H1 (cell line): ENCODE results near the gene CCT3. TPM values are rescaled to one million over a fixed set of nuclear protein-coding genes. Genes with fewer than 3 reads are reported as not detected.

ENCODE experiments used
- CTCF ChIA-PET: fragments of 300-600 bp; sonication (Branson Sonifier 250); formaldehyde crosslinking; loops from one replicate; lab custom pipeline; 2021; ENCODE audit not compliant: partially characterized antibody; lab: Charles Lee
- POLR2A ChIA-PET: fragments of 300-600 bp; sonication (Branson Sonifier 250); formaldehyde crosslinking; loops from one replicate; lab custom pipeline; 2021; ENCODE audit warnings: inconsistent platforms; ENCODE audit not compliant: partially characterized antibody; lab: Charles Lee
- DNase-seq, 2 experiments: peaks; one replicate each; pipeline versions ENCODE4 v3.0.0 to v3.0.0-alpha.2; 2010 to 2022; ENCODE audit warnings: low spot score in 2 of 2, low read depth in 1 of 2, mixed read lengths in 1 of 2
- FAIRE-seq: peaks from 2 replicates; lab custom pipeline; 2011; peaks lifted over from hg19 to GRCh38; lab: Jason Lieb, UNC
- H2AFZ ChIP-seq: 2 replicates; pipeline ENCODE4 v1.8.1; 2012; ENCODE audit warnings: low read length, inconsistent platforms
- H2AK5ac ChIP-seq: 2 replicates; pipeline ENCODE4 v1.6.1; 2013; ENCODE audit warnings: low read depth, low read length
- H2BK120ac ChIP-seq: replicated peaks from 2 replicates; pipeline ENCODE3; 2013; ENCODE audit warnings: low read depth, low read length, inconsistent platforms
- H2BK12ac ChIP-seq: 2 replicates; pipeline ENCODE4 v1.6.1; 2013; ENCODE audit warnings: low read depth, low read length
- H2BK15ac ChIP-seq: 2 replicates; pipeline ENCODE4 v1.6.1; 2013; ENCODE audit warnings: low read length
- H2BK20ac ChIP-seq: 2 replicates; pipeline ENCODE4 v1.6.1; 2013; ENCODE audit warnings: low read length
- H2BK5ac ChIP-seq: 2 replicates; pipeline ENCODE4 v1.6.1; 2013; ENCODE audit warnings: low read depth, low read length
- H3K14ac ChIP-seq: 2 replicates; pipeline ENCODE4 v1.6.1; 2013; ENCODE audit warnings: inconsistent platforms; ENCODE audit not compliant: insufficient read length
- H3K18ac ChIP-seq: 2 replicates; pipeline ENCODE4 v1.6.1; 2013; ENCODE audit warnings: low read length; ENCODE audit errors: extremely low read depth
- H3K23ac ChIP-seq: 2 replicates; pipeline ENCODE4 v1.6.1; 2013; ENCODE audit warnings: inconsistent platforms; ENCODE audit not compliant: insufficient read length
- H3K23me2 ChIP-seq: 2 replicates; pipeline ENCODE4 v1.6.1; 2013; ENCODE audit warnings: low read depth, low read length
- H3K27ac ChIP-seq: 2 replicates; pipeline ENCODE4 v1.6.1; 2011; ENCODE audit warnings: low read depth, low read length, inconsistent platforms
- H3K27me3 ChIP-seq, 4 experiments: replicated peaks in 1 of 4; 1 replicate in 1 of 4; 2 replicates in 3 of 4; pipeline versions ENCODE4 v1.6.1 to v1.8.1; 2011 to 2013; ENCODE audit warnings: low read length in 3 of 4, mild to moderate bottlenecking in 3 of 4, inconsistent platforms in 2 of 4, mixed read lengths in 2 of 4, moderate library complexity in 1 of 4; ENCODE audit not compliant: control insufficient read depth in 3 of 4, insufficient read depth in 3 of 4; ENCODE audit errors: extremely low read depth in 1 of 4
- H3K36me3 ChIP-seq, 4 experiments: 2 replicates each; pipeline versions ENCODE4 v1.6.1 to v1.8.1; 2011 to 2013; ENCODE audit warnings: mild to moderate bottlenecking in 4 of 4, low read length in 3 of 4, moderate library complexity in 2 of 4, control low read depth in 1 of 4, inconsistent platforms in 1 of 4; ENCODE audit not compliant: insufficient read depth in 4 of 4, control insufficient read depth in 2 of 4
- H3K4ac ChIP-seq: replicated peaks from 2 replicates; pipeline ENCODE3; 2013; ENCODE audit warnings: low read length, low read depth, mixed read lengths, inconsistent platforms; ENCODE audit not compliant: insufficient read length
- H3K4me1 ChIP-seq, 4 experiments: replicated peaks in 1 of 4; 1 replicate in 1 of 4; 2 replicates in 3 of 4; pipeline versions ENCODE4 v1.6.1 to v1.8.1; 2011 to 2013; ENCODE audit warnings: low read length in 3 of 4, inconsistent platforms in 2 of 4, mixed read lengths in 1 of 4; ENCODE audit not compliant: insufficient read depth in 4 of 4, control insufficient read depth in 3 of 4
- H3K4me2 ChIP-seq, 2 experiments: 2 replicates each; pipeline versions ENCODE4 v1.6.1 to v1.8.1; 2011 to 2013; ENCODE audit warnings: low read depth in 2 of 2, low read length in 2 of 2, control low read depth in 1 of 2, inconsistent platforms in 1 of 2, mild to moderate bottlenecking in 1 of 2; ENCODE audit not compliant: insufficient read depth in 1 of 2
- H3K4me3 ChIP-seq, 4 experiments: fragments of 200-600, 300-600 bp in 1 of 4; sonication (generic), shearing (Covaris generic), sonication (Bioruptor Twin) in 1 of 4; 2 replicates each; pipeline versions ENCODE4 v1.5.1 to v1.8.1; 2011 to 2016; ENCODE audit warnings: low read length in 4 of 4, low read depth in 3 of 4, control low read depth in 2 of 4, inconsistent platforms in 2 of 4, mild to moderate bottlenecking in 2 of 4, mixed read lengths in 1 of 4, moderate library complexity in 1 of 4; ENCODE audit not compliant: insufficient read depth in 2 of 4; ENCODE audit errors: extremely low read depth in 1 of 4
- H3K56ac ChIP-seq: replicated peaks from 2 replicates; pipeline ENCODE3; 2013; ENCODE audit warnings: low read depth, mild to moderate bottlenecking, mixed read lengths, low read length, inconsistent platforms; ENCODE audit not compliant: insufficient read length
- H3K79me1 ChIP-seq: 2 replicates; pipeline ENCODE4 v1.6.1; 2013; ENCODE audit warnings: low read depth, low read length, control low read depth
- H3K79me2 ChIP-seq, 2 experiments: 2 replicates each; pipeline versions ENCODE4 v1.6.1 to v1.8.1; 2012 to 2013; ENCODE audit warnings: low read length in 2 of 2, mild to moderate bottlenecking in 2 of 2, inconsistent platforms in 1 of 2; ENCODE audit not compliant: insufficient read depth in 2 of 2, control insufficient read depth in 1 of 2
- H3K9ac ChIP-seq, 4 experiments: replicated peaks in 1 of 4; 1 replicate in 1 of 4; 2 replicates in 3 of 4; pipeline versions ENCODE4 v1.6.1 to v1.8.1; 2011 to 2013; ENCODE audit warnings: low read depth in 3 of 4, low read length in 3 of 4, control low read depth in 2 of 4, mild to moderate bottlenecking in 2 of 4, moderate library complexity in 2 of 4, inconsistent platforms in 1 of 4; ENCODE audit errors: extremely low read depth in 1 of 4
- H3K9me3 ChIP-seq, 2 experiments: 2 replicates each; pipeline versions ENCODE4 v1.6.1 to v1.8.1; 2012 to 2013; ENCODE audit warnings: mild to moderate bottlenecking in 2 of 2, moderate library complexity in 2 of 2, control low read depth in 1 of 2, inconsistent platforms in 1 of 2, low read depth in 1 of 2, low read length in 1 of 2, mixed read lengths in 1 of 2; ENCODE audit not compliant: insufficient read depth in 2 of 2
- H4K20me1 ChIP-seq, 2 experiments: replicated peaks in 1 of 2; 2 replicates each; pipeline versions ENCODE3 to v1.8.1; 2011 to 2013; ENCODE audit warnings: inconsistent platforms in 2 of 2, low read length in 2 of 2, mild to moderate bottlenecking in 1 of 2; ENCODE audit not compliant: insufficient read depth in 2 of 2, control insufficient read depth in 1 of 2
- H4K5ac ChIP-seq: 2 replicates; pipeline ENCODE4 v1.6.1; 2013; ENCODE audit warnings: low read length, low read depth, mixed read lengths, inconsistent platforms; ENCODE audit not compliant: insufficient read length
- H4K8ac ChIP-seq: 2 replicates; pipeline ENCODE4 v1.8.0; 2013; ENCODE audit warnings: mild to moderate bottlenecking, moderate library complexity, low read length, inconsistent platforms; ENCODE audit not compliant: insufficient read depth; ENCODE audit errors: extremely low read depth
- H4K91ac ChIP-seq: replicated peaks from 2 replicates; pipeline ENCODE3; 2013; ENCODE audit warnings: low read length, mixed read lengths, inconsistent platforms; ENCODE audit not compliant: insufficient read length
- CHD2 ChIP-seq: IDR thresholded peaks from 2 replicates; pipeline ENCODE4 v1.6.1; 2012; ENCODE audit warnings: low read length, improper control_type of control experiment
- CTBP2 ChIP-seq: IDR thresholded peaks from 2 replicates; pipeline ENCODE4 v1.7.0; 2011; ENCODE audit warnings: borderline replicate concordance, mild to moderate bottlenecking, moderate library complexity, mixed read lengths, low read length; ENCODE audit not compliant: insufficient read depth, insufficient read length
- FOSL1 ChIP-seq: IDR thresholded peaks from 2 replicates; pipeline ENCODE4 v1.6.1; 2011; ENCODE audit warnings: mild to moderate bottlenecking, low read depth, low read length, moderate library complexity; ENCODE audit not compliant: insufficient read depth
- KDM4A ChIP-seq: IDR thresholded peaks from one replicate; pipeline ENCODE4 v1.7.1; 2012; ENCODE audit warnings: low read depth, mild to moderate bottlenecking, moderate library complexity, low read length, inconsistent platforms; ENCODE audit not compliant: severe bottlenecking
- NRF1 ChIP-seq: IDR thresholded peaks from 2 replicates; pipeline ENCODE4 v1.6.1; 2011; ENCODE audit warnings: mild to moderate bottlenecking, low read depth, low read length, improper control_type of control experiment
- RAD21 ChIP-seq, 2 experiments: IDR thresholded peaks in 1 of 2; conservative IDR thresholded peaks in 1 of 2; 2 replicates each; pipeline ENCODE4 v1.6.1; 2011; ENCODE audit warnings: low read depth in 2 of 2, low read length in 2 of 2, improper control_type of control experiment in 1 of 2, inconsistent platforms in 1 of 2, mild to moderate bottlenecking in 1 of 2, moderate library complexity in 1 of 2
- RXRA ChIP-seq: IDR thresholded peaks from 2 replicates; pipeline ENCODE4 v1.6.1; 2011; ENCODE audit warnings: low read depth, mild to moderate bottlenecking, low read length, moderate library complexity; ENCODE audit not compliant: insufficient read depth
- SAP30 ChIP-seq: fragments of 300-600 bp; sonication (generic); IDR thresholded peaks from 2 replicates; pipeline ENCODE4 v1.7.1; 2012; ENCODE audit warnings: low read length, moderate library complexity, mild to moderate bottlenecking, inconsistent platforms; ENCODE audit not compliant: insufficient read depth, insufficient replicate concordance
- TCF12 ChIP-seq: IDR thresholded peaks from 2 replicates; pipeline ENCODE4 v1.6.1; 2011; ENCODE audit warnings: low read depth, mild to moderate bottlenecking, low read length
- YY1 ChIP-seq: IDR thresholded peaks from 2 replicates; pipeline ENCODE4 v1.6.1; 2011; ENCODE audit warnings: low read depth, mild to moderate bottlenecking, low read length
- WGBS, 2 experiments: shearing (Covaris generic) in 1 of 2; methylation state at CpG; one replicate each; pipeline versions ENCODE4 v1.1.6 to v1.1.7; 2013 to 2015; ENCODE audit warnings: low lambda C conversion rate in 2 of 2, mixed read lengths in 2 of 2, inconsistent platforms in 1 of 2, low coverage in 1 of 2, missing lambda C conversion rate in 1 of 2; ENCODE audit not compliant: insufficient replicate concordance in 2 of 2, insufficient coverage in 1 of 2, insufficient read length in 1 of 2; ENCODE audit errors: extremely low coverage in 1 of 2, missing lambda C conversion rate in 1 of 2; 5-methylcytosine and 5-hydroxymethylcytosine counted together
- polyA plus RNA-seq, 7 experiments: library from polyadenylated mRNA; depleted of rRNA in 3 of 7; stranded (reverse) in 5 of 7; unstranded in 2 of 7; fragments of >200 nt in 5 of 7; fragments of 200-250 nt in 2 of 7; gene quantifications; 1 replicate in 5 of 7; 2 replicates in 1 of 7; 4 replicates in 1 of 7; pipeline versions ENCODE4 v1.2.1 to v1.2.3, GENCODE V29; 2011 to 2013; ENCODE audit warnings: missing spikeins in 2 of 7, mixed read lengths in 2 of 7
- total RNA-seq: library from RNA; stranded (reverse); fragmentation: NEBNext Ultra II Directional; extraction: Animal tissue kit (Norgen Biotek cat#: 25700); gene quantifications from 2 replicates; pipeline ENCODE4 v1.2.1, GENCODE V29; 2021

The CCT3 gene
- total and polyA plus RNA-seq, 2 of the 8 experiments (the other 6 are each of a cell fraction or from before 2014, with no cell fraction given) = 431 to 480 TPM

DNA sequence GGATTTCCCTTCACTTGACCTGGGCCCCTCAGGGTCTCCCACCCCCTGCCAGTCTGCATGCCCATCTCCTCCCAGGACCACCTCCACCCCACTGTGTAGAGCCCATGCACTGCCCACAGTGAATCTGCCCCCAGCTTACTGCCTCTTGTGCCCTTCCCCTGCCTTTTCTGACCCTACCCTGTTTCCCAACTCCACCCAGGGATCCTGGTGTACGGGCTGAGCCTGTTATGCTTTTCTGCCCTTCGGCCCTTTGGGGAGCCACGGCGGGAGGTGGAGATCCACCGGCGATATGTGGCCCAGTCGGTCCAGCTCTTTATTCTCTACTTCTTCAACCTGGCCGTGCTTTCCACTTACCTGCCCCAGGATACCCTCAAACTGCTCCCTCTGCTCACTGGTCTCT is 52.0 kb downstream of the CCT3 start:
- H3K36me3 ChIP-seq = no peaks in the 10 kb centered on the region
- WGBS, 2 experiments = 94% methylated on average over 8 of the region's 8 CpGs; no CpG with 5 or more reads in 1 of the 2 experiments
- FAIRE-seq (no peak), DNase-seq (no peak)
- H2BK5ac ChIP-seq = no peak overlapping the region
- H3K9ac ChIP-seq = no peak overlapping the region
- no peak overlapping the region for H3K4me2 ChIP-seq
- H3K18ac ChIP-seq = no peak overlapping the region
- POLR2A ChIA-PET = interaction anchor here (1.0 to 17.4 kb wide), 5 partner anchors 15 to 73 kb away, joined by 3 to 221 read pairs (median 3); partner anchors contain the start of genes GLMP, PMF1 and VHLL
- H3K79me2 ChIP-seq = peaks cover 9 to 12% of the 10 kb centered on the region in 2 experiments
- no peak overlapping the region for H2BK12ac ChIP-seq
- H4K20me1 ChIP-seq = peaks cover 0 to 4% of the 10 kb centered on the region in 2 experiments
- no peak overlapping the region for H3K4me3 ChIP-seq
- H3K9me3 ChIP-seq = no peaks in the 10 kb centered on the region
- no peak overlapping the region for H3K27ac ChIP-seq
- H2BK15ac ChIP-seq = no peak overlapping the region
- no peak overlapping the region for H2BK20ac ChIP-seq
- no peak overlapping the region for H4K5ac ChIP-seq
- H3K4me1 ChIP-seq = peaks cover 0 to 9% (median 3%) of the 10 kb centered on the region in 4 experiments; a peak in 2 of 7 replicates
- no peak overlapping the region for H4K8ac ChIP-seq
- H2BK120ac ChIP-seq = no peak overlapping the region
- no peak overlapping the region for H2AFZ ChIP-seq
- H3K79me1 ChIP-seq = 0 out of 2 replicates have a peak, but pooled peaks cover 2% of the 10 kb centered on the region
- H3K4ac ChIP-seq = no peak overlapping the region
- no peaks in the 10 kb centered on the region for H3K27me3 ChIP-seq
- H3K23ac ChIP-seq = no peak overlapping the region
- CTCF ChIA-PET = interaction anchor here (0.6 to 1.0 kb wide), 2 partner anchors 40 to 300 kb away, joined by 3 read pairs; no protein-coding TSS in a partner anchor
- no peak overlapping the region for H3K56ac ChIP-seq
- H2AK5ac ChIP-seq = no peak overlapping the region
- no peak overlapping the region for H4K91ac ChIP-seq
- peaks cover 13% of the 10 kb centered on the region for H3K23me2 ChIP-seq
- no peak overlapping the region for H3K14ac ChIP-seq
- TF ChIP-seq CHD2 = no peak
- TF ChIP-seq RXRA = no peak
- no peak for TF ChIP-seq RAD21 (IDR thresholded peaks at IDR 0.05 in 1 of 2, conservative IDR thresholded peaks at IDR 0.05 in 1 of 2; ENCODE audit: low read depth in 2 of 2, low read length in 2 of 2)
- TF ChIP-seq YY1 = no peak
- TF ChIP-seq CTBP2 = no peak
- TF ChIP-seq FOSL1 = no peak
- no peak for TF ChIP-seq KDM4A
- no peak for TF ChIP-seq NRF1
- no peak for TF ChIP-seq TCF12
- no peak for TF ChIP-seq SAP30
